Loucy (cell line): ENCODE results near the gene C9orf78.
"Not testable (repeated sequence)": the region's sequence is repeated elsewhere in the genome, so short reads cannot be mapped to it uniquely, and the experiment has no call there.

ENCODE experiments used
- H2AFZ ChIP-seq: fragments of 200-600 bp; sonication (generic); 2 replicates; pipeline ENCODE4 v1.6.0; 2016; ENCODE audit warnings: antibody characterized with exemption, mild to moderate bottlenecking, low read length, moderate library complexity
- H3F3A ChIP-seq: fragments of 200-600 bp; 2 replicates; pipeline ENCODE4 v1.6.0; 2016; ENCODE audit warnings: antibody characterized with exemption, low read depth, mild to moderate bottlenecking
- H3K27me3 ChIP-seq: fragments of 200-600 bp; sonication (generic); 2 replicates; pipeline ENCODE4 v1.6.1; 2014; ENCODE audit warnings: low read length, mild to moderate bottlenecking; ENCODE audit not compliant: insufficient read depth, poor library complexity, severe bottlenecking
- H3K36me3 ChIP-seq: fragments of 200-600 bp; sonication (generic); 2 replicates; pipeline ENCODE4 v1.6.1; 2016; ENCODE audit warnings: low read length; ENCODE audit not compliant: insufficient read depth
- H3K4me1 ChIP-seq: fragments of 200-600 bp; sonication (generic); 2 replicates; pipeline ENCODE4 v1.5.1; 2014; ENCODE audit warnings: low read length, mild to moderate bottlenecking; ENCODE audit not compliant: insufficient read depth, poor library complexity, severe bottlenecking
- H3K4me2 ChIP-seq: fragments of 200-600 bp; sonication (generic); 2 replicates; pipeline ENCODE4 v1.6.0; 2014; ENCODE audit warnings: antibody characterized with exemption, low read length, low read depth, mild to moderate bottlenecking; ENCODE audit not compliant: poor library complexity, severe bottlenecking
- H3K4me3 ChIP-seq: fragments of 200-600 bp; sonication (generic); 2 replicates; pipeline ENCODE4 v1.5.1; 2014; ENCODE audit warnings: low read length, mild to moderate bottlenecking, mixed read lengths; ENCODE audit not compliant: poor library complexity, severe bottlenecking
- H3K79me2 ChIP-seq: fragments of 200-600 bp; sonication (generic); 2 replicates; pipeline ENCODE4 v1.6.1; 2014; ENCODE audit warnings: low read length; ENCODE audit not compliant: insufficient read depth
- H3K9ac ChIP-seq: fragments of 200-600 bp; sonication (generic); 2 replicates; pipeline ENCODE4 v1.6.0; 2014; ENCODE audit warnings: mild to moderate bottlenecking, low read depth, low read length, moderate library complexity; ENCODE audit not compliant: poor library complexity, severe bottlenecking
- H3K9me2 ChIP-seq: fragments of 200-600 bp; sonication (generic); replicated peaks from 2 replicates; pipeline ENCODE4 v1.6.1; 2016; ENCODE audit warnings: low read depth, low read length, mixed read lengths
- H3K9me3 ChIP-seq: fragments of 200-600 bp; sonication (generic); 2 replicates; pipeline ENCODE4 v1.6.1; 2014; ENCODE audit warnings: mild to moderate bottlenecking, antibody characterized with exemption, low read length, low read depth; ENCODE audit not compliant: insufficient read depth
- H4K20me1 ChIP-seq: fragments of 200-600 bp; sonication (generic); 2 replicates; pipeline ENCODE4 v1.6.0; 2014; ENCODE audit warnings: antibody characterized with exemption, low read length, mild to moderate bottlenecking; ENCODE audit not compliant: insufficient read depth, poor library complexity, severe bottlenecking
- CTCF ChIP-seq: fragments of 200-600 bp; sonication (generic); conservative IDR thresholded peaks from 2 replicates; pipeline ENCODE4 v1.5.1; 2014; ENCODE audit warnings: mild to moderate bottlenecking, antibody characterized with exemption, low read length
- EZH2phosphoT487 ChIP-seq: fragments of 200-600 bp; IDR thresholded peaks from 2 replicates; pipeline ENCODE4 v1.6.1; 2018; ENCODE audit warnings: antibody characterized with exemption, mild to moderate bottlenecking, moderate library complexity, borderline replicate concordance

Gene C9orf78

GRCh38 chr9:129801504-129801903 lies 33.6 kb downstream of the C9orf78 start:
- no peak overlapping the region for H2AFZ ChIP-seq
- TF ChIP-seq CTCF = no peak
- no peak for TF ChIP-seq EZH2phosphoT487

GRCh38 chr9:129798973-129799372 lies 36.1 kb downstream of the C9orf78 start:
- H3K27me3 ChIP-seq = no peaks in the 10 kb centered on the region
- H2AFZ ChIP-seq = no peak overlapping the region
- H3K4me1 ChIP-seq = peaks cover under 1% of the 10 kb centered on the region
- H3K9me3 ChIP-seq = no peaks in the 10 kb centered on the region
- no peaks in the 10 kb centered on the region for H3F3A ChIP-seq
- peaks cover 9% of the 10 kb centered on the region for H3K79me2 ChIP-seq
- no peaks in the 10 kb centered on the region for H3K9me2 ChIP-seq
- TF ChIP-seq EZH2phosphoT487 = no peak
- no peak for TF ChIP-seq CTCF
- no peak overlapping the region for H3K9ac ChIP-seq
- no peak overlapping the region for H3K4me2 ChIP-seq
- H3K4me3 ChIP-seq = no peak overlapping the region
- peaks cover 5% of the 10 kb centered on the region for H4K20me1 ChIP-seq
- no peaks in the 10 kb centered on the region for H3K36me3 ChIP-seq

More at GRCh38 chr9:129801504-129801903, 33.6 kb downstream of the C9orf78 start:
- no peaks in the 10 kb centered on the region for H3F3A ChIP-seq
- no peaks in the 10 kb centered on the region for H3K27me3 ChIP-seq
- no peaks in the 10 kb centered on the region for H3K9me3 ChIP-seq
- peaks cover 5% of the 10 kb centered on the region for H3K4me1 ChIP-seq
- H3K9ac ChIP-seq = no peak overlapping the region
- no peaks in the 10 kb centered on the region for H3K9me2 ChIP-seq
- H3K36me3 ChIP-seq = no peaks in the 10 kb centered on the region
- H3K4me3 ChIP-seq = no peak overlapping the region
- H3K79me2 ChIP-seq = peaks cover 17% of the 10 kb centered on the region
- H4K20me1 ChIP-seq = peaks cover 7% of the 10 kb centered on the region
- no peak overlapping the region for H3K4me2 ChIP-seq

- not testable (repeated sequence) for H4K20me1 ChIP-seq, H3K4me3 ChIP-seq, H3K79me2 ChIP-seq, H3K27me3 ChIP-seq, H3F3A ChIP-seq, H3K9me3 ChIP-seq, H3K9ac ChIP-seq, H3K4me2 ChIP-seq, H2AFZ ChIP-seq, H3K4me1 ChIP-seq, H3K36me3 ChIP-seq, H3K9me2 ChIP-seq
These were observed 39.0 kb downstream of the C9orf78 start for GRCh38 chr9:129796029-129796428.

GRCh38 chr9:129794549-129794948 lies 40.5 kb downstream of the C9orf78 start:
- Histone ChIP-seq H3K9me2 (no peaks in the 10 kb centered on the region), H3K9me3 (no peaks in the 10 kb centered on the region), H3K4me3 (no peak overlapping the region), H3K4me1 (peaks cover 4% of the 10 kb centered on the region), H3K27me3 (no peaks in the 10 kb centered on the region), H3K9ac (no peak overlapping the region), H3K4me2 (no peak overlapping the region), H3F3A (no peaks in the 10 kb centered on the region), H4K20me1 (no peaks in the 10 kb centered on the region), H3K79me2 (no peaks in the 10 kb centered on the region), H2AFZ (no peak overlapping the region), H3K36me3 (no peaks in the 10 kb centered on the region)
- TF ChIP-seq CTCF (no peak), EZH2phosphoT487 (no peak)
